HL-60 (cell line): Measurements from ENCODE around the gene OR6S1.

ENCODE experiments used
- DNase-seq, 2 experiments: peaks; one replicate each; pipeline ENCODE4 v3.0.0-alpha.2; 2010 to 2020; ENCODE audit warnings: low read depth in 1 of 2, low spot score in 1 of 2
- H3K27ac ChIP-seq: fragments of 250-450 bp; sonication (Bioruptor Pico); replicated peaks from 2 replicates; pipeline ENCODE4 v1.5.1; 2020; ENCODE audit warnings: mild to moderate bottlenecking, moderate library complexity
- H3K27me3 ChIP-seq: fragments of 250-450 bp; sonication (Bioruptor Pico); 2 replicates; pipeline ENCODE4 v1.5.1; 2021; ENCODE audit warnings: mild to moderate bottlenecking, moderate library complexity; ENCODE audit not compliant: insufficient read depth, poor library complexity, severe bottlenecking
- H3K4me3 ChIP-seq: replicated peaks from 2 replicates; pipeline ENCODE4 v1.5.1; 2011; ENCODE audit warnings: mild to moderate bottlenecking, control low read depth, low read length; ENCODE audit not compliant: insufficient read depth
- CTCF ChIP-seq: IDR thresholded peaks from one replicate; pipeline ENCODE4 v1.5.1; 2011; ENCODE audit warnings: low read length, control low read depth, inconsistent platforms; ENCODE audit not compliant: insufficient read depth
- GABPA ChIP-seq: IDR thresholded peaks from 2 replicates; pipeline ENCODE4 v1.6.1; 2012; ENCODE audit warnings: low read depth
- POLR2AphosphoS5 ChIP-seq: IDR thresholded peaks from 2 replicates; pipeline ENCODE4 v1.6.1; 2012; ENCODE audit warnings: low read depth
- REST ChIP-seq: IDR thresholded peaks from 2 replicates; pipeline ENCODE4 v1.6.1; 2012; ENCODE audit warnings: low read depth; ENCODE audit not compliant: insufficient replicate concordance
- SPI1 ChIP-seq: IDR thresholded peaks from 2 replicates; pipeline ENCODE4 v1.6.1; 2012; ENCODE audit warnings: low read depth, mild to moderate bottlenecking, borderline replicate concordance

OR6S1 gene

GRCh38 chr14:20680363-20680762 lies 38.9 kb upstream of the OR6S1 start:
- H3K27ac ChIP-seq, result no peak overlapping the region

GRCh38 chr14:20679907-20680306 lies 38.4 kb upstream of the OR6S1 start:
- DNase-seq, result peak in 1 of 2 experiments; percentile 23
- Histone ChIP-seq H3K27ac (no peak overlapping the region), H3K4me3 (no peak overlapping the region), H3K27me3 (no peaks in the 10 kb centered on the region)
- TF ChIP-seq POLR2AphosphoS5 (no peak), REST (no peak), GABPA (no peak)

More at GRCh38 chr14:20680363-20680762, 38.9 kb upstream of the OR6S1 start:
- Histone ChIP-seq H3K27me3 (no peaks in the 10 kb centered on the region), H3K4me3 (peak overlapping the region; percentile 93; the same call in 1 of the 2 replicates)
- TF ChIP-seq GABPA (no peak), REST (no peak), SPI1 (no peak), CTCF (no peak), POLR2AphosphoS5 (no peak)
- DNase-seq, result no peak

- TF ChIP-seq POLR2AphosphoS5 (no peak), SPI1 (no peak), GABPA (no peak), REST (no peak), CTCF (no peak)
- Histone ChIP-seq H3K4me3 (no peak overlapping the region), H3K27ac (no peak overlapping the region), H3K27me3 (no peaks in the 10 kb centered on the region)
- no peak for DNase-seq
These were observed 34.6 kb upstream of the OR6S1 start for GRCh38 chr14:20676072-20676471.

DNA sequence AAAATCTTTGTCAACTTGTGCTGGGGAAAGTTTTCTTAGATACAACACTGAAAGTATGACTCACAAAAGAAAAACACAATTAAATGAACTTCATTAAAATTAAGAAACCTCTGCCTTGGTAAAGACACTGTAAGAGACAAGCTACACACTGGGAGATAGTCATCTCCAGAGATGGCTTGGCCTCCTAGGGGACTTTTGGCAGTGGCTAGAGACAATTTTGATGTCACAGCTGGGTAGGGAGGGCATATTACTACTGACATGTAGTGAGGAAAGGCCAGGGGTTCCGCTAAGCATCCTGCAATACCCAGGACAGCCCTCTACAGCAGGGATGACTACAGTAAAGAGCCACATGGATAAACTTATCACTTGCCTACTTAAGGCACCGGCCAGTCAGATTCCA lies 34.2 kb upstream of the OR6S1 start:
- DNase-seq, result no peak
- Histone ChIP-seq H3K27me3 (no peaks in the 10 kb centered on the region), H3K4me3 (no peak overlapping the region), H3K27ac (no peak overlapping the region)
- TF ChIP-seq REST (no peak), SPI1 (no peak), GABPA (no peak), CTCF (no peak), POLR2AphosphoS5 (no peak)
